Thyroid gland (tissue), 4 donors: ENCODE data around the gene ALMS1. TPM values are rescaled to one million over a fixed set of nuclear protein-coding genes. Genes with fewer than 3 reads are reported as not detected.
A peak's percentile ranks its signal among the peaks of the same experiment; 100 is the strongest.
"Not testable (repeated sequence)": the region's sequence is repeated elsewhere in the genome, so short reads cannot be mapped to it uniquely, and the experiment has no call there.

Experiments used
- DNase-seq, 2 donors: peaks; one replicate each; pipeline ENCODE4 v3.0.0-alpha.2; 2019
- H3K27ac ChIP-seq, 3 donors: fragments of 200-600 bp; sonication (generic); 1 replicate in 2 of 3; 2 replicates in 1 of 3; pipeline ENCODE4 v1.5.1; 2016 to 2019; ENCODE audit warnings: mild to moderate bottlenecking in 1 of 3, moderate library complexity in 1 of 3
- H3K27me3 ChIP-seq: fragments of 200-600 bp; sonication (generic); one replicate; pipeline ENCODE4 v1.5.1; 2019
- H3K36me3 ChIP-seq, 2 donors: fragments of 200-600 bp; sonication (generic); one replicate each; pipeline ENCODE4 v1.5.1; 2016 to 2019
- H3K4me1 ChIP-seq, 2 donors: fragments of 200-600 bp; sonication (generic); one replicate each; pipeline ENCODE4 v1.5.1; 2017 to 2019
- H3K4me3 ChIP-seq, 3 donors: fragments of 200-600 bp; sonication (generic); replicated peaks in 1 of 3; 1 replicate in 2 of 3; 2 replicates in 1 of 3; pipeline ENCODE4 v1.5.1; 2016; ENCODE audit warnings: mild to moderate bottlenecking in 1 of 3
- H3K9me3 ChIP-seq: fragments of 200-600 bp; sonication (generic); one replicate; pipeline ENCODE4 v1.5.1; 2017
- CTCF ChIP-seq, 6 experiments: fragments of 200-600 bp in 3 of 6; fragments of 450-650 bp in 3 of 6; sonication (generic) in 3 of 6; IDR thresholded peaks; one replicate each; pipeline ENCODE4 v1.5.1; 2016 to 2019; ENCODE audit warnings: antibody characterized with exemption in 6 of 6, mild to moderate bottlenecking in 2 of 6, inconsistent platforms in 1 of 6, moderate library complexity in 1 of 6
- POLR2A ChIP-seq, 2 donors: fragments of 450-650 bp; IDR thresholded peaks; one replicate each; pipeline ENCODE4 v1.6.1; 2017; ENCODE audit warnings: antibody characterized with exemption in 2 of 2, mild to moderate bottlenecking in 2 of 2, moderate library complexity in 1 of 2
- WGBS, 2 donors: methylation state at CpG; one replicate each; pipeline ENCODE4 v1.1.5; 2017; 5-methylcytosine and 5-hydroxymethylcytosine counted together
- intact Hi-C: fragments of 100-400 bp; cut with DNase I; formaldehyde crosslinking; loops from one replicate; pipeline ENCODE4 v1.15.1; 2023
- total RNA-seq, 4 donors: library from RNA; depleted of rRNA; stranded (reverse); fragments of >200 nt; gene quantifications; one replicate each; pipeline ENCODE4 v1.2.3, GENCODE V29; 2016

Gene ALMS1
- total RNA-seq, 4 donors from 2014 or later, result 38.7 to 66.6 (median 44.4) TPM

- Histone ChIP-seq H3K36me3 (no peaks in the 10 kb centered on the region), H3K4me3 (no peak overlapping the region), H3K9me3 (no peaks in the 10 kb centered on the region), H3K27me3 (no peaks in the 10 kb centered on the region), H3K27ac (no peak overlapping the region), H3K4me1 (no peaks in the 10 kb centered on the region)
- TF ChIP-seq POLR2A (IDR thresholded peaks at IDR 0.05) (no peak), CTCF (IDR thresholded peaks at IDR 0.05) (no peak)
- DNase-seq, result no peak
- intact Hi-C loops, result no loop called here
- WGBS, 2 donors, result 94 to 96% methylated on average over 3 of the region's 3 CpGs
Observed at GRCh38 chr2:73614105-73614504, 228.5 kb downstream of the ALMS1 start.

- Histone ChIP-seq H3K4me3 (no peak overlapping the region), H3K36me3 (no peaks in the 10 kb centered on the region), H3K9me3 (no peaks in the 10 kb centered on the region), H3K4me1 (no peaks in the 10 kb centered on the region), H3K27me3 (no peaks in the 10 kb centered on the region), H3K27ac (no peak overlapping the region)
- no peak for DNase-seq
- intact Hi-C loops, result no loop called here
- TF ChIP-seq POLR2A (IDR thresholded peaks at IDR 0.05) (no peak), CTCF (IDR thresholded peaks at IDR 0.05) (no peak)
Observed at GRCh38 chr2:73614997-73615396, 229.4 kb downstream of the ALMS1 start.

GRCh38 chr2:73619925-73620324 lies 234.3 kb downstream of the ALMS1 start:
- 73 to 77% methylated on average over 3 of the region's 3 CpGs for WGBS, 2 donors
- intact Hi-C loops, H3K27ac ChIP-seq, H3K4me3 ChIP-seq, DNase-seq, H3K9me3 ChIP-seq, H3K36me3 ChIP-seq, H3K4me1 ChIP-seq, H3K27me3 ChIP-seq: not testable (repeated sequence)

GRCh38 chr2:73624036-73624435 lies 238.4 kb downstream of the ALMS1 start:
- H3K4me1 ChIP-seq, H3K9me3 ChIP-seq, H3K36me3 ChIP-seq, intact Hi-C loops, H3K4me3 ChIP-seq, H3K27ac ChIP-seq, H3K27me3 ChIP-seq: not testable (repeated sequence)
- DNase-seq, result peak in 1 of 2 donors; percentile 5

- H3K4me1 ChIP-seq, H3K4me3 ChIP-seq, H3K27ac ChIP-seq, intact Hi-C loops, H3K27me3 ChIP-seq, H3K9me3 ChIP-seq, H3K36me3 ChIP-seq, DNase-seq: not testable (repeated sequence)
- WGBS, 2 donors, result 51 to 71% methylated on average over 8 to 9 of the region's 9 CpGs
Observed at GRCh38 chr2:73624625-73625024, 239.0 kb downstream of the ALMS1 start.

- whole genome bisulfite sequencing, 2 donors, result 57 to 58% methylated on average over 5 of the region's 5 CpGs
- H3K9me3 ChIP-seq, DNase-seq, H3K27me3 ChIP-seq, H3K36me3 ChIP-seq, H3K27ac ChIP-seq, H3K4me3 ChIP-seq, H3K4me1 ChIP-seq, intact Hi-C loops: not testable (repeated sequence)
Observed at GRCh38 chr2:73626237-73626636, 240.6 kb downstream of the ALMS1 start.

- H3K27ac ChIP-seq, H3K27me3 ChIP-seq, H3K9me3 ChIP-seq, DNase-seq, intact Hi-C loops, H3K4me3 ChIP-seq, H3K36me3 ChIP-seq, H3K4me1 ChIP-seq: not testable (repeated sequence)
- WGBS, 2 donors, result 85% methylated on average over 2 of the region's 2 CpGs
Observed at GRCh38 chr2:73628493-73628892, 242.9 kb downstream of the ALMS1 start.

GRCh38 chr2:73630662-73631266 lies 245.1 kb downstream of the ALMS1 start:
- H3K4me3 ChIP-seq, intact Hi-C loops, H3K9me3 ChIP-seq, DNase-seq, H3K36me3 ChIP-seq, H3K27ac ChIP-seq, H3K27me3 ChIP-seq, H3K4me1 ChIP-seq: not testable (repeated sequence)
- WGBS, 2 donors, result 59% methylated on average over 2 of the region's 2 CpGs
- TF ChIP-seq CTCF (IDR thresholded peaks at IDR 0.05), result peak in 1 of 6 experiments; percentile 61

- H3K4me1 ChIP-seq, H3K4me3 ChIP-seq, H3K36me3 ChIP-seq, H3K9me3 ChIP-seq, H3K27ac ChIP-seq, DNase-seq, H3K27me3 ChIP-seq, intact Hi-C loops: not testable (repeated sequence)
Observed at GRCh38 chr2:73636977-73637376, 251.3 kb downstream of the ALMS1 start.
